Keratinocyte (primary cell): Measurements from ENCODE around the gene GPN1. TPM values are rescaled to one million over a fixed set of nuclear protein-coding genes. Genes with fewer than 3 reads are reported as not detected.

Experiments
- DNase-seq: peaks from one replicate; pipeline ENCODE4 v3.0.0-alpha.2; 2011; ENCODE audit warnings: low read depth, missing footprints, low spot score
- FAIRE-seq: peaks from 2 replicates; lab custom pipeline; 2011; peaks lifted over from hg19 to GRCh38; lab: Jason Lieb, UNC
- H2AFZ ChIP-seq: 2 replicates; pipeline ENCODE4 v1.6.0; 2012; ENCODE audit warnings: low read length, control low read depth, inconsistent platforms; ENCODE audit not compliant: control insufficient read depth
- H3K27ac ChIP-seq: 2 replicates; pipeline ENCODE4 v1.5.1; 2011; ENCODE audit warnings: low read length; ENCODE audit not compliant: control insufficient read depth, insufficient read depth
- H3K27me3 ChIP-seq: 3 replicates; pipeline ENCODE4 v1.6.0; 2011; ENCODE audit warnings: low read length; ENCODE audit not compliant: control insufficient read depth, insufficient read depth; ENCODE audit errors: extremely low read depth
- H3K36me3 ChIP-seq, 2 experiments: 2 replicates in 1 of 2; 3 replicates in 1 of 2; pipeline ENCODE4 v1.5.1; 2011; ENCODE audit warnings: low read length in 2 of 2, mild to moderate bottlenecking in 1 of 2; ENCODE audit not compliant: control insufficient read depth in 2 of 2, insufficient read depth in 2 of 2; ENCODE audit errors: extremely low read depth in 1 of 2
- H3K4me1 ChIP-seq: 3 replicates; pipeline ENCODE4 v1.5.1; 2011; ENCODE audit warnings: low read length; ENCODE audit not compliant: control insufficient read depth, insufficient read depth; ENCODE audit errors: extremely low read depth
- H3K4me2 ChIP-seq: 3 replicates; pipeline ENCODE4 v1.6.0; 2011; ENCODE audit warnings: low read depth, low read length; ENCODE audit not compliant: control insufficient read depth, insufficient read depth; ENCODE audit errors: extremely low read depth
- H3K4me3 ChIP-seq, 3 experiments: fragments of 200-600 bp in 1 of 3; sonication (generic) in 1 of 3; 2 replicates in 2 of 3; 3 replicates in 1 of 3; pipeline ENCODE4 v1.5.1; 2011 to 2016; ENCODE audit warnings: low read length in 3 of 3, mild to moderate bottlenecking in 3 of 3, control low read depth in 2 of 3, inconsistent platforms in 1 of 3, low read depth in 1 of 3, mixed read lengths in 1 of 3, mixed run types in 1 of 3, moderate library complexity in 1 of 3; ENCODE audit not compliant: control insufficient read depth in 2 of 3, insufficient read depth in 2 of 3; ENCODE audit errors: extremely low read depth in 1 of 3
- H3K79me2 ChIP-seq: 2 replicates; pipeline ENCODE4 v1.6.0; 2012; ENCODE audit warnings: low read length; ENCODE audit not compliant: control insufficient read depth, insufficient read depth
- H3K9ac ChIP-seq: 3 replicates; pipeline ENCODE4 v1.6.0; 2011; ENCODE audit warnings: low read length; ENCODE audit not compliant: control insufficient read depth, insufficient read depth; ENCODE audit errors: extremely low read depth
- H3K9me1 ChIP-seq: 3 replicates; pipeline ENCODE4 v1.6.0; 2011; ENCODE audit warnings: low read length; ENCODE audit not compliant: control insufficient read depth, insufficient read depth; ENCODE audit errors: extremely low read depth
- H3K9me3 ChIP-seq: 2 replicates; pipeline ENCODE4 v1.5.1; 2012; ENCODE audit warnings: low read depth, low read length; ENCODE audit not compliant: control insufficient read depth
- H4K20me1 ChIP-seq: 3 replicates; pipeline ENCODE4 v1.6.0; 2011; ENCODE audit warnings: low read length; ENCODE audit not compliant: control insufficient read depth, insufficient read depth; ENCODE audit errors: extremely low read depth
- EZH2 ChIP-seq: IDR thresholded peaks from one replicate; pipeline ENCODE4 v1.6.1; 2012; ENCODE audit warnings: inconsistent platforms, mild to moderate bottlenecking, low read length, moderate library complexity
- dilution Hi-C: fragments of 300-500 bp; cut with MboI; formaldehyde crosslinking; loops from one replicate; pipeline ENCODE4 v1.7.0; 2020; ENCODE audit warnings: low sequenced_read_pairs; ENCODE audit not compliant: extremely low pct_ligation_motif_present
- polyA plus RNA-seq, 5 experiments: library from polyadenylated mRNA; depleted of rRNA in 3 of 5; stranded (reverse) in 3 of 5; stranded (forward) in 1 of 5; unstranded in 1 of 5; fragments of >200 nt; gene quantifications; 1 replicate in 1 of 5; 2 replicates in 3 of 5; 3 replicates in 1 of 5; pipeline versions ENCODE4 v1.2.1 to v1.2.3, GENCODE V29; 2011 to 2012; ENCODE audit warnings: missing spikeins in 2 of 5, low read depth in 1 of 5, low replicate concordance in 1 of 5
- TF ChIP-seq, protein P1 (sequence below), 3 experiments: IDR thresholded peaks in 1 of 3; conservative IDR thresholded peaks in 1 of 3; optimal IDR thresholded peaks in 1 of 3; 2 replicates in 2 of 3; 3 replicates in 1 of 3; pipeline versions ENCODE3 to v1.5.1; 2011; ENCODE audit warnings: low read length in 3 of 3, mild to moderate bottlenecking in 3 of 3, moderate library complexity in 2 of 3, control low read depth in 1 of 3, inconsistent platforms in 1 of 3; ENCODE audit not compliant: insufficient read depth in 2 of 3; ENCODE audit errors: extremely low read depth in 1 of 3

Gene GPN1
- polyA plus RNA-seq, 1 donor (not counting 4 experiments of a cell fraction or from before 2014, with no cell fraction given) = 103 TPM

GRCh38 chr2:27685577-27685976, 56.7 kb downstream of the GPN1 start:
- H3K4me1 ChIP-seq = peaks cover 62% of the 10 kb centered on the region
- FAIRE-seq = no peak
- dilution Hi-C loops = no loop called here

GRCh38 chr2:27687232-27687631, 58.4 kb downstream of the GPN1 start:
- Histone ChIP-seq H3K27ac (peak overlapping the region; percentile 78), H3K9ac (no peak overlapping the region)
- DNase-seq = no peak

More at GRCh38 chr2:27685577-27685976, 56.7 kb downstream of the GPN1 start:
- DNase-seq = no peak
- H3K9me3 ChIP-seq = no peaks in the 10 kb centered on the region
- H4K20me1 ChIP-seq = no peaks in the 10 kb centered on the region
- no peak for TF ChIP-seq EZH2
- TF ChIP-seq, protein P1, sequence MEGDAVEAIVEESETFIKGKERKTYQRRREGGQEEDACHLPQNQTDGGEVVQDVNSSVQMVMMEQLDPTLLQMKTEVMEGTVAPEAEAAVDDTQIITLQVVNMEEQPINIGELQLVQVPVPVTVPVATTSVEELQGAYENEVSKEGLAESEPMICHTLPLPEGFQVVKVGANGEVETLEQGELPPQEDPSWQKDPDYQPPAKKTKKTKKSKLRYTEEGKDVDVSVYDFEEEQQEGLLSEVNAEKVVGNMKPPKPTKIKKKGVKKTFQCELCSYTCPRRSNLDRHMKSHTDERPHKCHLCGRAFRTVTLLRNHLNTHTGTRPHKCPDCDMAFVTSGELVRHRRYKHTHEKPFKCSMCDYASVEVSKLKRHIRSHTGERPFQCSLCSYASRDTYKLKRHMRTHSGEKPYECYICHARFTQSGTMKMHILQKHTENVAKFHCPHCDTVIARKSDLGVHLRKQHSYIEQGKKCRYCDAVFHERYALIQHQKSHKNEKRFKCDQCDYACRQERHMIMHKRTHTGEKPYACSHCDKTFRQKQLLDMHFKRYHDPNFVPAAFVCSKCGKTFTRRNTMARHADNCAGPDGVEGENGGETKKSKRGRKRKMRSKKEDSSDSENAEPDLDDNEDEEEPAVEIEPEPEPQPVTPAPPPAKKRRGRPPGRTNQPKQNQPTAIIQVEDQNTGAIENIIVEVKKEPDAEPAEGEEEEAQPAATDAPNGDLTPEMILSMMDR (optimal IDR thresholded peaks at IDR 0.05 in 1 of 3, IDR thresholded peaks at IDR 0.05 in 1 of 3, conservative IDR thresholded peaks at IDR 0.05 in 1 of 3; ENCODE audit: extremely low read depth in 1 of 3, insufficient read depth in 2 of 3, low read length in 3 of 3) = no peak
- H3K9ac ChIP-seq = no peak overlapping the region
- H3K27ac ChIP-seq = no peak overlapping the region
- peaks cover 6 to 12% of the 10 kb centered on the region in 2 experiments for H3K36me3 ChIP-seq
- H3K27me3 ChIP-seq = no peaks in the 10 kb centered on the region
- no peak overlapping the region for H3K4me3 ChIP-seq
- H3K79me2 ChIP-seq = no peaks in the 10 kb centered on the region
- no peak overlapping the region for H2AFZ ChIP-seq
- H3K9me1 ChIP-seq = peaks cover 4% of the 10 kb centered on the region
- no peak overlapping the region for H3K4me2 ChIP-seq

More at GRCh38 chr2:27687232-27687631, 58.4 kb downstream of the GPN1 start:
- no peaks in the 10 kb centered on the region for H3K79me2 ChIP-seq
- H3K4me1 ChIP-seq = peaks cover 47% of the 10 kb centered on the region
- H3K9me1 ChIP-seq = peaks cover 4% of the 10 kb centered on the region
- H3K27me3 ChIP-seq = no peaks in the 10 kb centered on the region
- no peak overlapping the region for H2AFZ ChIP-seq
- TF ChIP-seq EZH2 = no peak
- TF ChIP-seq, protein P1 (optimal IDR thresholded peaks at IDR 0.05 in 1 of 3, IDR thresholded peaks at IDR 0.05 in 1 of 3, conservative IDR thresholded peaks at IDR 0.05 in 1 of 3; ENCODE audit: extremely low read depth in 1 of 3, insufficient read depth in 2 of 3, low read length in 3 of 3) = no peak
- H4K20me1 ChIP-seq = no peaks in the 10 kb centered on the region
- no peaks in the 10 kb centered on the region for H3K9me3 ChIP-seq
- no peak overlapping the region for H3K4me2 ChIP-seq
- H3K4me3 ChIP-seq = no peak overlapping the region
- peaks cover 3 to 12% of the 10 kb centered on the region in 2 experiments for H3K36me3 ChIP-seq
- FAIRE-seq = peak; percentile 51
- dilution Hi-C loops = no loop called here
